IMR-90 (cell line): Measurements from ENCODE around the gene INTS11. TPM values are rescaled to one million over a fixed set of nuclear protein-coding genes. Genes with fewer than 3 reads are reported as not detected.
A peak's percentile ranks its signal among the peaks of the same experiment; 100 is the strongest.

Source experiments
- ATAC-seq: fragments of 200-7000 bp; cut with Tn5 transposase; 2 replicates; pipeline ENCODE4 v1.9.1; 2020; ENCODE audit warnings: low read depth, mild to moderate bottlenecking, moderate library complexity
- BruUV-seq: library from RNA; stranded (reverse); fragments of 400-500 nt; replicated peaks from 2 replicates; lab custom pipeline; 2021; lab: Mats Ljungman, UMichigan
- CTCF ChIA-PET: fragments of 300-600 bp; formaldehyde crosslinking; extraction: SDS; loops from one replicate; lab custom pipeline; 2021; ENCODE audit warnings: antibody characterized with exemption; lab: Yijun Ruan, JAX
- POLR2A ChIA-PET: fragments of 300-600 bp; sonication (Branson Sonifier 250); formaldehyde crosslinking; loops from one replicate; lab custom pipeline; 2022; ENCODE audit warnings: antibody characterized with exemption; ENCODE audit not compliant: unreplicated experiment; lab: Charles Lee
- DNase-seq: peaks from one replicate; pipeline ENCODE4 v3.0.0; 2013
- H2AFZ ChIP-seq: replicated peaks from 2 replicates; pipeline ENCODE3; 2013; ENCODE audit warnings: low read length, mild to moderate bottlenecking; ENCODE audit not compliant: poor library complexity
- H2AK5ac ChIP-seq: 2 replicates; pipeline ENCODE4 v1.6.1; 2013; ENCODE audit warnings: low read depth, low read length, inconsistent platforms
- H2AK9ac ChIP-seq: replicated peaks from 2 replicates; pipeline ENCODE3; 2013; ENCODE audit warnings: mild to moderate bottlenecking, low read depth, low read length, moderate library complexity; ENCODE audit not compliant: poor library complexity
- H2BK120ac ChIP-seq: 2 replicates; pipeline ENCODE4 v1.6.1; 2013; ENCODE audit warnings: low read depth, low read length, inconsistent platforms
- H2BK15ac ChIP-seq: 3 replicates; pipeline ENCODE4 v1.6.1; 2013; ENCODE audit warnings: low read depth, low read length, inconsistent platforms
- H2BK20ac ChIP-seq: 2 replicates; pipeline ENCODE4 v1.6.1; 2013; ENCODE audit warnings: low read depth, mild to moderate bottlenecking, inconsistent platforms, low read length, moderate library complexity
- H2BK5ac ChIP-seq: 2 replicates; pipeline ENCODE4 v1.6.1; 2013; ENCODE audit warnings: mild to moderate bottlenecking, low read depth, low read length, inconsistent platforms; ENCODE audit not compliant: poor library complexity, severe bottlenecking
- H3K14ac ChIP-seq: replicated peaks from 2 replicates; pipeline ENCODE4 v1.6.1; 2013; ENCODE audit warnings: low read depth, low read length, inconsistent platforms
- H3K18ac ChIP-seq: 2 replicates; pipeline ENCODE4 v1.6.1; 2013; ENCODE audit warnings: low read depth, low read length, control low read depth
- H3K23ac ChIP-seq: 2 replicates; pipeline ENCODE4 v1.6.1; 2013; ENCODE audit warnings: low read depth, low read length, inconsistent platforms
- H3K27ac ChIP-seq: 2 replicates; pipeline ENCODE4 v1.5.1; 2013; ENCODE audit warnings: mild to moderate bottlenecking, control low read depth, low read length; ENCODE audit not compliant: insufficient read depth
- H3K27me3 ChIP-seq: 2 replicates; pipeline ENCODE4 v1.6.1; 2013; ENCODE audit warnings: low read length; ENCODE audit not compliant: control insufficient read depth, insufficient read depth
- H3K36me3 ChIP-seq: 2 replicates; pipeline ENCODE4 v1.6.1; 2013; ENCODE audit warnings: low read length, mixed read lengths; ENCODE audit not compliant: control insufficient read depth, insufficient read depth
- H3K4ac ChIP-seq: 2 replicates; pipeline ENCODE4 v1.6.1; 2013; ENCODE audit warnings: low read depth, low read length, inconsistent platforms
- H3K4me1 ChIP-seq: 2 replicates; pipeline ENCODE4 v1.6.1; 2013; ENCODE audit warnings: low read length, mixed read lengths; ENCODE audit not compliant: control insufficient read depth, insufficient read depth
- H3K4me2 ChIP-seq: 2 replicates; pipeline ENCODE4 v1.6.1; 2013; ENCODE audit warnings: low read depth, mild to moderate bottlenecking, control low read depth, low read length, moderate library complexity
- H3K4me3 ChIP-seq: 2 replicates; pipeline ENCODE4 v1.5.1; 2013; ENCODE audit warnings: low read depth, mild to moderate bottlenecking, control low read depth, low read length, moderate library complexity; ENCODE audit not compliant: insufficient read depth
- H3K56ac ChIP-seq: 2 replicates; pipeline ENCODE4 v1.6.1; 2013; ENCODE audit warnings: low read length, inconsistent platforms; ENCODE audit not compliant: insufficient read depth; ENCODE audit errors: extremely low read depth
- H3K79me1 ChIP-seq, 2 experiments: 2 replicates each; pipeline ENCODE4 v1.6.1; 2013; ENCODE audit warnings: low read length in 2 of 2, inconsistent platforms in 1 of 2, low read depth in 1 of 2
- H3K9ac ChIP-seq: 2 replicates; pipeline ENCODE4 v1.6.1; 2013; ENCODE audit warnings: low read depth, low read length, control low read depth
- H3K9me1 ChIP-seq: 2 replicates; pipeline ENCODE4 v1.6.1; 2013; ENCODE audit warnings: low read length, inconsistent platforms; ENCODE audit not compliant: insufficient read depth
- H3K9me3 ChIP-seq: 2 replicates; pipeline ENCODE4 v1.6.1; 2013; ENCODE audit warnings: low read length; ENCODE audit not compliant: control insufficient read depth, insufficient read depth
- H4K20me1 ChIP-seq: 2 replicates; pipeline ENCODE4 v1.6.1; 2013; ENCODE audit warnings: low read length, inconsistent platforms; ENCODE audit not compliant: insufficient read depth
- H4K5ac ChIP-seq: 2 replicates; pipeline ENCODE4 v1.6.1; 2013; ENCODE audit warnings: mild to moderate bottlenecking, low read depth, low read length, control low read depth
- H4K8ac ChIP-seq, 2 experiments: 2 replicates each; pipeline ENCODE4 v1.6.1; 2013; ENCODE audit warnings: low read depth in 2 of 2, low read length in 2 of 2, control low read depth in 1 of 2, inconsistent platforms in 1 of 2
- H4K91ac ChIP-seq: 2 replicates; pipeline ENCODE4 v1.6.1; 2013; ENCODE audit warnings: low read depth, low read length, inconsistent platforms; ENCODE audit not compliant: insufficient read depth
- CHD1 ChIP-seq: IDR thresholded peaks from 2 replicates; pipeline ENCODE4 v1.6.1; 2012; ENCODE audit warnings: low read depth, low read length, improper control_type of control experiment
- FOS ChIP-seq: fragments of 150-350 bp; IDR thresholded peaks from 2 replicates; pipeline ENCODE4 v1.6.1; 2016; ENCODE audit warnings: low read depth, low read length
- MAZ ChIP-seq: IDR thresholded peaks from 2 replicates; pipeline ENCODE4 v1.6.1; 2012; ENCODE audit warnings: low read depth, mild to moderate bottlenecking, low read length, improper control_type of control experiment, moderate library complexity, borderline replicate concordance
- MXI1 ChIP-seq: IDR thresholded peaks from 2 replicates; pipeline ENCODE4 v1.6.1; 2012; ENCODE audit warnings: low read depth, mild to moderate bottlenecking, low read length, moderate library complexity, borderline replicate concordance
- POLR2A ChIP-seq: IDR thresholded peaks from 2 replicates; pipeline ENCODE4 v1.6.1; 2012; ENCODE audit warnings: mild to moderate bottlenecking, low read depth, low read length
- RAD21 ChIP-seq: IDR thresholded peaks from 2 replicates; pipeline ENCODE4 v1.6.1; 2012; ENCODE audit warnings: low read length, improper control_type of control experiment
- RCOR1 ChIP-seq: IDR thresholded peaks from 2 replicates; pipeline ENCODE4 v1.6.1; 2012; ENCODE audit warnings: mild to moderate bottlenecking, low read length, improper control_type of control experiment; ENCODE audit not compliant: insufficient replicate concordance
- RFX5 ChIP-seq: IDR thresholded peaks from 2 replicates; pipeline ENCODE4 v1.8.0; 2012; ENCODE audit warnings: low read depth, mild to moderate bottlenecking, low read length, moderate library complexity
- SMC3 ChIP-seq: fragments of 150-350 bp; IDR thresholded peaks from 2 replicates; pipeline ENCODE4 v1.6.1; 2016; ENCODE audit warnings: low read depth, mild to moderate bottlenecking, antibody characterized with exemption, low read length, moderate library complexity
- WGBS, 2 experiments: methylation state at CpG; one replicate each; pipeline versions ENCODE4 v1.1.5 to v1.1.7; 2013; ENCODE audit warnings: missing lambda C conversion rate in 2 of 2; ENCODE audit not compliant: insufficient read length in 1 of 2; ENCODE audit errors: extremely low coverage in 2 of 2; 5-methylcytosine and 5-hydroxymethylcytosine counted together
- dilution Hi-C: fragments of 300-500 bp; cut with HindIII; formaldehyde crosslinking; loops from one replicate; pipeline ENCODE4 v1.14.3; 2018; ENCODE audit warnings: low sequenced_read_pairs; ENCODE audit not compliant: unreplicated experiment
- in situ Hi-C: fragments of 300-500 bp; cut with MboI; formaldehyde crosslinking; loops from 3 replicates; pipeline ENCODE4 v1.14.3; 2019; ENCODE audit warnings: low sequenced_read_pairs, inconsistent platforms, mixed read lengths
- intact Hi-C: fragments of 100-400 bp; cut with micrococcal nuclease; formaldehyde crosslinking; loops from 2 replicates; pipeline ENCODE4 v1.10.0; 2022
- polyA plus RNA-seq, 3 experiments: library from polyadenylated mRNA; depleted of rRNA; stranded (reverse); fragments of >200 nt; gene quantifications; 2 replicates each; pipeline ENCODE4 v1.2.3, GENCODE V29; 2012; ENCODE audit warnings: low replicate concordance in 1 of 3
- total RNA-seq: library from RNA; depleted of rRNA; stranded (reverse); fragments of >200 nt; gene quantifications from 2 replicates; pipeline ENCODE4 v1.2.3, GENCODE V29; 2012
- TF ChIP-seq, protein P1 (sequence below): conservative IDR thresholded peaks from 2 replicates; pipeline ENCODE4 v1.5.1; 2012; ENCODE audit warnings: mild to moderate bottlenecking, low read depth, low read length, improper control_type of control experiment
- TF ChIP-seq, protein P2 (sequence below): fragments of 150-350 bp; IDR thresholded peaks from 2 replicates; pipeline ENCODE4 v1.6.1; 2016; ENCODE audit warnings: low read depth, mild to moderate bottlenecking, low read length, moderate library complexity, borderline replicate concordance

Gene INTS11
- total and polyA plus RNA-seq, 2 of the 4 experiments (the other 2 are of a cell fraction): 56.1 to 123 TPM

DNA sequence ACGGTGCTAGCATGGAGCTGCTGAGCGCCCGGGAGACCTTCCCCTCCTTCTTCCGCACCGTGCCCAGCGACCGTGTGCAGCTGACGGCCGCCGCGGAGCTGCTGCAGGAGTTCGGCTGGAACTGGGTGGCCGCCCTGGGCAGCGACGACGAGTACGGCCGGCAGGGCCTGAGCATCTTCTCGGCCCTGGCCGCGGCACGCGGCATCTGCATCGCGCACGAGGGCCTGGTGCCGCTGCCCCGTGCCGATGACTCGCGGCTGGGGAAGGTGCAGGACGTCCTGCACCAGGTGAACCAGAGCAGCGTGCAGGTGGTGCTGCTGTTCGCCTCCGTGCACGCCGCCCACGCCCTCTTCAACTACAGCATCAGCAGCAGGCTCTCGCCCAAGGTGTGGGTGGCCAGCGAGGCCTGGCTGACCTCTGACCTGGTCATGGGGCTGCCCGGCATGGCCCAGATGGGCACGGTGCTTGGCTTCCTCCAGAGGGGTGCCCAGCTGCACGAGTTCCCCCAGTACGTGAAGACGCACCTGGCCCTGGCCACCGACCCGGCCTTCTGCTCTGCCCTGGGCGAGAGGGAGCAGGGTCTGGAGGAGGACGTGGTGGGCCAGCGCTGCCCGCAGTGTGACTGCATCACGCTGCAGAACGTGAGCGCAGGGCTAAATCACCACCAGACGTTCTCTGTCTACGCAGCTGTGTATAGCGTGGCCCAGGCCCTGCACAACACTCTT is 7.7 kb upstream of the INTS11 start:
- peaks cover 9% of the 10 kb centered on the region for H3K9me1 ChIP-seq
- H4K5ac ChIP-seq: no peak overlapping the region
- H3K27me3 ChIP-seq: no peaks in the 10 kb centered on the region
- no peak overlapping the region for H3K27ac ChIP-seq
- H2BK20ac ChIP-seq: no peak overlapping the region
- no peaks in the 10 kb centered on the region for H3K9me3 ChIP-seq
- TF ChIP-seq CHD1 (no peak), RAD21 (no peak), FOS (no peak), POLR2A (no peak), MAZ (no peak), SMC3 (no peak), RCOR1 (no peak), MXI1 (no peak), RFX5 (no peak)
- TF ChIP-seq, protein P1, sequence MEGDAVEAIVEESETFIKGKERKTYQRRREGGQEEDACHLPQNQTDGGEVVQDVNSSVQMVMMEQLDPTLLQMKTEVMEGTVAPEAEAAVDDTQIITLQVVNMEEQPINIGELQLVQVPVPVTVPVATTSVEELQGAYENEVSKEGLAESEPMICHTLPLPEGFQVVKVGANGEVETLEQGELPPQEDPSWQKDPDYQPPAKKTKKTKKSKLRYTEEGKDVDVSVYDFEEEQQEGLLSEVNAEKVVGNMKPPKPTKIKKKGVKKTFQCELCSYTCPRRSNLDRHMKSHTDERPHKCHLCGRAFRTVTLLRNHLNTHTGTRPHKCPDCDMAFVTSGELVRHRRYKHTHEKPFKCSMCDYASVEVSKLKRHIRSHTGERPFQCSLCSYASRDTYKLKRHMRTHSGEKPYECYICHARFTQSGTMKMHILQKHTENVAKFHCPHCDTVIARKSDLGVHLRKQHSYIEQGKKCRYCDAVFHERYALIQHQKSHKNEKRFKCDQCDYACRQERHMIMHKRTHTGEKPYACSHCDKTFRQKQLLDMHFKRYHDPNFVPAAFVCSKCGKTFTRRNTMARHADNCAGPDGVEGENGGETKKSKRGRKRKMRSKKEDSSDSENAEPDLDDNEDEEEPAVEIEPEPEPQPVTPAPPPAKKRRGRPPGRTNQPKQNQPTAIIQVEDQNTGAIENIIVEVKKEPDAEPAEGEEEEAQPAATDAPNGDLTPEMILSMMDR: no peak
- TF ChIP-seq, protein P2, sequence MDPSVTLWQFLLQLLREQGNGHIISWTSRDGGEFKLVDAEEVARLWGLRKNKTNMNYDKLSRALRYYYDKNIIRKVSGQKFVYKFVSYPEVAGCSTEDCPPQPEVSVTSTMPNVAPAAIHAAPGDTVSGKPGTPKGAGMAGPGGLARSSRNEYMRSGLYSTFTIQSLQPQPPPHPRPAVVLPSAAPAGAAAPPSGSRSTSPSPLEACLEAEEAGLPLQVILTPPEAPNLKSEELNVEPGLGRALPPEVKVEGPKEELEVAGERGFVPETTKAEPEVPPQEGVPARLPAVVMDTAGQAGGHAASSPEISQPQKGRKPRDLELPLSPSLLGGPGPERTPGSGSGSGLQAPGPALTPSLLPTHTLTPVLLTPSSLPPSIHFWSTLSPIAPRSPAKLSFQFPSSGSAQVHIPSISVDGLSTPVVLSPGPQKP: no peak
- H3K4me3 ChIP-seq: no peak overlapping the region
- intact Hi-C loops: no loop called here
- no peak overlapping the region for H2BK15ac ChIP-seq
- H2AK9ac ChIP-seq: peak overlapping the region; percentile 55
- POLR2A ChIA-PET: no interaction called here
- H3K4ac ChIP-seq: no peak overlapping the region
- H4K20me1 ChIP-seq: peaks cover 19% of the 10 kb centered on the region
- dilution Hi-C loops: no loop called here
- no peak overlapping the region for H2BK120ac ChIP-seq
- 90% methylated on average over 30 of the region's 57 CpGs; no CpG with 5 or more reads in 1 of the 2 experiments for WGBS, 2 experiments
- no peak overlapping the region for H3K56ac ChIP-seq
- no peak overlapping the region for H3K18ac ChIP-seq
- H3K14ac ChIP-seq: no peak overlapping the region
- H3K36me3 ChIP-seq: peaks cover 12% of the 10 kb centered on the region
- peaks cover 7 to 11% of the 10 kb centered on the region in 2 experiments; a peak in 2 of 4 replicates for H3K79me1 ChIP-seq
- DNase-seq (no peak), ATAC-seq (no peak)
- H2AFZ ChIP-seq: no peak overlapping the region
- H3K4me2 ChIP-seq: no peak overlapping the region
- H2BK5ac ChIP-seq: no peak overlapping the region
- BruUV-seq: no TSS peak
- no peak overlapping the region for H4K91ac ChIP-seq
- H4K8ac ChIP-seq: no peak overlapping the region
- H2AK5ac ChIP-seq: no peak overlapping the region
- H3K9ac ChIP-seq: no peak overlapping the region
- H3K23ac ChIP-seq: no peak overlapping the region
- CTCF ChIA-PET: no interaction called here
- no peaks in the 10 kb centered on the region for H3K4me1 ChIP-seq
- in situ Hi-C loops: no loop called here
